Fibroblast of lung (primary cell): ENCODE data around the gene GNG3. TPM values are rescaled to one million over a fixed set of nuclear protein-coding genes. Genes with fewer than 3 reads are reported as not detected.
A peak's percentile ranks its signal among the peaks of the same experiment; 100 is the strongest.

Source experiments
- DNase-seq, 2 donors: peaks; one replicate each; pipeline versions ENCODE4 v3.0.0 to v3.0.0-alpha.2; 2010; ENCODE audit warnings: low read depth in 2 of 2
- H2AFZ ChIP-seq: 2 replicates; pipeline ENCODE4 v1.5.1; 2012; ENCODE audit warnings: low read length, control low read depth, inconsistent platforms
- H3K27ac ChIP-seq: 2 replicates; pipeline ENCODE4 v1.5.1; 2011; ENCODE audit warnings: low read length, control low read depth; ENCODE audit not compliant: insufficient read depth
- H3K27me3 ChIP-seq: 2 replicates; pipeline ENCODE4 v1.5.1; 2011; ENCODE audit warnings: mild to moderate bottlenecking, low read length; ENCODE audit not compliant: control insufficient read depth, insufficient read depth
- H3K36me3 ChIP-seq: 2 replicates; pipeline ENCODE4 v1.5.1; 2011; ENCODE audit warnings: low read length; ENCODE audit not compliant: control insufficient read depth, insufficient read depth
- H3K4me1 ChIP-seq: 2 replicates; pipeline ENCODE4 v1.5.1; 2011; ENCODE audit warnings: low read length; ENCODE audit not compliant: control insufficient read depth, insufficient read depth; ENCODE audit errors: extremely low read depth
- H3K4me2 ChIP-seq: 2 replicates; pipeline ENCODE4 v1.5.1; 2011; ENCODE audit warnings: low read length, control low read depth; ENCODE audit not compliant: insufficient read depth; ENCODE audit errors: extremely low read depth
- H3K4me3 ChIP-seq, 4 experiments: fragments of 200-600 bp in 1 of 4; sonication (generic) in 1 of 4; replicated peaks in 1 of 4; 2 replicates each; pipeline ENCODE4 v1.5.1; 2011 to 2016; ENCODE audit warnings: low read length in 4 of 4, low read depth in 3 of 4, mild to moderate bottlenecking in 3 of 4, control low read depth in 2 of 4, inconsistent platforms in 1 of 4, mixed read lengths in 1 of 4; ENCODE audit not compliant: insufficient read depth in 1 of 4; ENCODE audit errors: control extremely low read depth in 1 of 4
- H3K79me2 ChIP-seq: 2 replicates; pipeline ENCODE4 v1.5.1; 2012; ENCODE audit warnings: mild to moderate bottlenecking, low read length, inconsistent platforms; ENCODE audit not compliant: control insufficient read depth, insufficient read depth
- H3K9ac ChIP-seq: 2 replicates; pipeline ENCODE4 v1.5.1; 2011; ENCODE audit warnings: mild to moderate bottlenecking, low read length, control low read depth; ENCODE audit not compliant: insufficient read depth
- H3K9me3 ChIP-seq: 2 replicates; pipeline ENCODE4 v1.5.1; 2012; ENCODE audit warnings: low read depth, low read length; ENCODE audit not compliant: control insufficient read depth, insufficient read depth
- H4K20me1 ChIP-seq: 2 replicates; pipeline ENCODE4 v1.5.1; 2011; ENCODE audit warnings: low read length; ENCODE audit not compliant: control insufficient read depth, insufficient read depth; ENCODE audit errors: extremely low read depth
- EZH2 ChIP-seq: IDR thresholded peaks from 2 replicates; pipeline ENCODE4 v1.5.1; 2012; ENCODE audit warnings: low read length, control low read depth, mild to moderate bottlenecking; ENCODE audit errors: missing control alignments
- polyA plus RNA-seq, 2 donors: library from polyadenylated mRNA; depleted of rRNA in 1 of 2; stranded (reverse) in 1 of 2; unstranded in 1 of 2; fragments of >200 nt; gene quantifications; 2 replicates each; pipeline ENCODE4 v1.2.1, GENCODE V29; 2011 to 2012; ENCODE audit warnings: missing spikeins in 1 of 2
- total RNA-seq: library from RNA; depleted of rRNA; stranded (reverse); fragments of >200 nt; gene quantifications from 2 replicates; pipeline ENCODE4 v1.2.1, GENCODE V29; 2014
- TF ChIP-seq, protein P1 (sequence below), 2 donors: IDR thresholded peaks in 1 of 2; conservative IDR thresholded peaks in 1 of 2; 1 replicate in 1 of 2; 2 replicates in 1 of 2; pipeline ENCODE4 v1.5.1; 2011 to 2012; ENCODE audit warnings: low read length in 2 of 2, control low read depth in 1 of 2, inconsistent platforms in 1 of 2, low read depth in 1 of 2, mild to moderate bottlenecking in 1 of 2

GNG3 gene
- total and polyA plus RNA-seq, 2 donors (not counting 1 experiment from before 2014, with no cell fraction given): not detected

DNA sequence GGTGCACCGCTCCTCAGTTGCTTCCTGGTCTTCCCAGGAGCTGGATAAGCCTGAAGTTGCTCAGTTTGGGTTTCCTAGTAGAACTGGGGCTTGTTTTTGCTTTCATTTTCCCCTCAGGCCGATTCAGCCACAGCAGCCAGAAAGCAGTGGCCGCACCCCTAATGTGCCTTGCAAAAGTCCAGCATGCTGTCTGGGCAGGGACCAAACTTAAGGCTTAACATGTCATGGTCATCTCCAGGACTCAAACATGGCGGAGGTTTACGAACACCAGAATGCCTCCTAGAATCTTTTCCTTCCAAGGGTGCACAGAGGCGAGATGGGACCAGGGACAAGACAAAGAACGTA is 2.5 kb downstream of the GNG3 start:
- H2AFZ ChIP-seq: peak overlapping the region; percentile 83
- TF ChIP-seq EZH2: no peak
- TF ChIP-seq, protein P1, sequence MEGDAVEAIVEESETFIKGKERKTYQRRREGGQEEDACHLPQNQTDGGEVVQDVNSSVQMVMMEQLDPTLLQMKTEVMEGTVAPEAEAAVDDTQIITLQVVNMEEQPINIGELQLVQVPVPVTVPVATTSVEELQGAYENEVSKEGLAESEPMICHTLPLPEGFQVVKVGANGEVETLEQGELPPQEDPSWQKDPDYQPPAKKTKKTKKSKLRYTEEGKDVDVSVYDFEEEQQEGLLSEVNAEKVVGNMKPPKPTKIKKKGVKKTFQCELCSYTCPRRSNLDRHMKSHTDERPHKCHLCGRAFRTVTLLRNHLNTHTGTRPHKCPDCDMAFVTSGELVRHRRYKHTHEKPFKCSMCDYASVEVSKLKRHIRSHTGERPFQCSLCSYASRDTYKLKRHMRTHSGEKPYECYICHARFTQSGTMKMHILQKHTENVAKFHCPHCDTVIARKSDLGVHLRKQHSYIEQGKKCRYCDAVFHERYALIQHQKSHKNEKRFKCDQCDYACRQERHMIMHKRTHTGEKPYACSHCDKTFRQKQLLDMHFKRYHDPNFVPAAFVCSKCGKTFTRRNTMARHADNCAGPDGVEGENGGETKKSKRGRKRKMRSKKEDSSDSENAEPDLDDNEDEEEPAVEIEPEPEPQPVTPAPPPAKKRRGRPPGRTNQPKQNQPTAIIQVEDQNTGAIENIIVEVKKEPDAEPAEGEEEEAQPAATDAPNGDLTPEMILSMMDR (conservative IDR thresholded peaks at IDR 0.05 in 1 of 2, IDR thresholded peaks at IDR 0.05 in 1 of 2; ENCODE audit: low read depth in 1 of 2, low read length in 2 of 2): no peak
- peak overlapping the region; percentile 25 to 66 (median 41) for H3K4me3 ChIP-seq
- peaks cover 26% of the 10 kb centered on the region for H3K4me1 ChIP-seq
- peak overlapping the region; percentile 86 for H3K4me2 ChIP-seq
- peak overlapping the region; percentile 93 for H3K27ac ChIP-seq
- H3K9me3 ChIP-seq: no peaks in the 10 kb centered on the region
- DNase-seq: peak in 1 of 2 donors; percentile 55
- peaks cover 20% of the 10 kb centered on the region for H3K36me3 ChIP-seq
- peaks cover 6% of the 10 kb centered on the region for H3K79me2 ChIP-seq
- H3K9ac ChIP-seq: peak overlapping the region; percentile 59
- no peaks in the 10 kb centered on the region for H4K20me1 ChIP-seq
- H3K27me3 ChIP-seq: no peaks in the 10 kb centered on the region

DNA sequence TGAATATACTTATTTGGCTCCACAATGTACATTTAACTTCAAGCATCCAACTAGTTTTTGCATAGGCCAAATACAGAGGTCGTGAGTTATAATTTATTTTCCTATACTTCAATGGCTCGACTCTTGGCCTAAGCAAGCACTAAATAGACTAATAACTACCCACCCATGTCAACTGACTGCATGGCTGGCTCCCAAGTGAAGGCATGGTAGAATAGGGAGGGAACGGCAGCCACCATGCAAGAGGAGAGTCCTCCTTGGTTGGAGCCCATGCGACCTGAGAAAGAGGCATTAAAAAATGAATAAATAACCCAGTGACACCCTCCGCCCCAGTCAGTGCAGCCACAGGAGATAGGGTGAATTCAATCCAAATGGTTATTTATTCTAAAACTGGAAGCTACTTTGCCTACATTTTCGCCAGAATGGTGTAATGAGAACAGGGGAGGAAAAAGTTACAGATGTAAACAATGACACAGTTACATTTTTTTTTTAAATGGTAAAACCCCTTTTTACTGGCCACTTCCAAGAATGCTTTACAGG is 4.9 kb downstream of the GNG3 start:
- TF ChIP-seq EZH2: no peak
- TF ChIP-seq, protein P1 (conservative IDR thresholded peaks at IDR 0.05 in 1 of 2, IDR thresholded peaks at IDR 0.05 in 1 of 2; ENCODE audit: low read depth in 1 of 2, low read length in 2 of 2): no peak
- no peak overlapping the region for H3K4me3 ChIP-seq
- no peak for DNase-seq
- H3K36me3 ChIP-seq: peaks cover 27% of the 10 kb centered on the region
- no peak overlapping the region for H3K27ac ChIP-seq
- H3K79me2 ChIP-seq: peaks cover 20% of the 10 kb centered on the region
- H3K27me3 ChIP-seq: no peaks in the 10 kb centered on the region
- H4K20me1 ChIP-seq: no peaks in the 10 kb centered on the region
- H3K4me1 ChIP-seq: peaks cover 12% of the 10 kb centered on the region
- no peaks in the 10 kb centered on the region for H3K9me3 ChIP-seq
- no peak overlapping the region for H2AFZ ChIP-seq
- H3K9ac ChIP-seq: no peak overlapping the region
- no peak overlapping the region for H3K4me2 ChIP-seq

DNA sequence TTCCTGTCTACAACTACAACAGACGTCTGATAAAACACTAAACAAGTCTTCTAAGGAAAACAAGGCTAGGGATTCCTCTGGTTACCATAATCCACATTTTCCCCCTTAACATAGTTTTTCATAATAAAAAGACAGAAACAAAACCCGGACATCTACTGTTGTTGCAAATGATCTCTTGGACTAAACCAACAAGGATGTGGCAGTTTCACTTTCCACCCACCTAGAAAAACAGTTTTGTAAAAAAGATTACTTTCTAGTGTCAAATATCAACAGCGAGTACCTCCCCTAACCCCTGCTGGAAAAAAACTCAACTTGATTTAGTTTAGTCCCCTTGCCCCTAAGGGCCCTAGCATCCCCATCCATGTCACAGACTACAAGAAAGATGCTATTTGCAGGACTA is 5.4 kb downstream of the GNG3 start:
- Histone ChIP-seq H3K27me3 (no peaks in the 10 kb centered on the region), H3K79me2 (peaks cover 23% of the 10 kb centered on the region), H3K36me3 (peaks cover 26% of the 10 kb centered on the region), H3K4me1 (peaks cover 12% of the 10 kb centered on the region), H3K9ac (no peak overlapping the region), H4K20me1 (no peaks in the 10 kb centered on the region), H3K27ac (no peak overlapping the region), H3K9me3 (no peaks in the 10 kb centered on the region), H3K4me3 (no peak overlapping the region), H3K4me2 (no peak overlapping the region), H2AFZ (no peak overlapping the region)
- DNase-seq: no peak
- no peak for TF ChIP-seq EZH2
- TF ChIP-seq, protein P1 (conservative IDR thresholded peaks at IDR 0.05 in 1 of 2, IDR thresholded peaks at IDR 0.05 in 1 of 2; ENCODE audit: low read depth in 1 of 2, low read length in 2 of 2): no peak
